Ecto neural progenitor cell (in vitro differentiated cells): ENCODE measurements around the gene SH3RF3.

Source experiments
- DNase-seq: peaks from one replicate; pipeline ENCODE4 v3.0.0-alpha.2; 2018; ENCODE audit warnings: low spot score

SH3RF3 gene

GRCh38 chr2:109418716-109419115 lies 289.7 kb downstream of the SH3RF3 start:
- DNase-seq = no peak

DNA sequence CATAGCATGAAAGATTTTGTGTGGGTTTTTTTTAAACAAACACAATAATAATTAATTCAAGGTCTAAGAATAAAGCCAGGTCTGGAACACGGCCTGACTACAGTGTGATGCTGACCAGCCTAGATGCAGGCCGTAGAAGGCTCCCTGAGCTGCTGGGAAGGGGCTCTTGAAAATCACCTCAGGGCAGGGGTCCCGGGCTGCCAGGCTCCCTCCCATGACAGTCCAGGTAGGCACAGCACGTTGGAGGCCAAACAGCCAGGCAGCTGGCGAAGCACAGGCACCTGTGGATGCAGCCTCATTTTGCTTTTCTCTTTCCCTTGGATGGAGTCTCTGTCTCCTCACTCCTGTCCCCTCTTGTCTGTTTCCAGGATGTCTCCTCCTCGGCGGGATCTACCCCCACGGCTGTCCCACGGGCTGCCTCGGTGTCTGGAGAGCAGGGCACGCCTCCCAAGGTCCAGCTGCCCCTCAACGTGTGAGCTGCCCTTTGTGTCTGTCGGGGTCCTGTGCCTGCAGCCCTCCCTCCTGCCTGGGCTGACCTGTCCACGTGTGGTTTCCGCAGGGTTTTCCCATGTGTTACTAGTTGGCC lies 290.3 kb downstream of the SH3RF3 start:
- no peak for DNase-seq

DNA sequence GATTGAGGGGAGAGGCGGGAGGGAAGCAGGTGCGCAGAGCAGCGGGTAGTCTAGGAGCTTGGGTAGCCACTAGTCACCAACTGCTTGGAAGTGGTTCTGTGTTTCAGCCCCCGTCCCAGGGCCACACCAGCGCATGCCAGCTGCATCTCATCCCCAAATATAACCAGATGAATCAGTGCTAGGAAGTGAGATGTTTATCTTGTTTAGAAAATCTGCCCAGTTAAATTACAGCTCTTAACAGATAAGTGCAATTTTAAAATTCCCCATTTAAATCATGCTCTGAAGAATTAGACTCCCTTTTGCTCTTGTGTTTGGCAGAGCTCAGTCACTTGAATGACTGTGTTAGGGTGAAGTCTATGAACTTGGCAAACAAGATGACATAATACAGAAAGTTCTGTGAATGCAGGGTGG lies 291.0 kb downstream of the SH3RF3 start:
- no peak for DNase-seq

- no peak for DNase-seq
These were observed 292.1 kb downstream of the SH3RF3 start for GRCh38 chr2:109421101-109421500.

GRCh38 chr2:109421642-109422041 lies 292.6 kb downstream of the SH3RF3 start:
- no peak for DNase-seq

GRCh38 chr2:109422071-109422757 lies 293.2 kb downstream of the SH3RF3 start:
- DNase-seq = no peak

DNA sequence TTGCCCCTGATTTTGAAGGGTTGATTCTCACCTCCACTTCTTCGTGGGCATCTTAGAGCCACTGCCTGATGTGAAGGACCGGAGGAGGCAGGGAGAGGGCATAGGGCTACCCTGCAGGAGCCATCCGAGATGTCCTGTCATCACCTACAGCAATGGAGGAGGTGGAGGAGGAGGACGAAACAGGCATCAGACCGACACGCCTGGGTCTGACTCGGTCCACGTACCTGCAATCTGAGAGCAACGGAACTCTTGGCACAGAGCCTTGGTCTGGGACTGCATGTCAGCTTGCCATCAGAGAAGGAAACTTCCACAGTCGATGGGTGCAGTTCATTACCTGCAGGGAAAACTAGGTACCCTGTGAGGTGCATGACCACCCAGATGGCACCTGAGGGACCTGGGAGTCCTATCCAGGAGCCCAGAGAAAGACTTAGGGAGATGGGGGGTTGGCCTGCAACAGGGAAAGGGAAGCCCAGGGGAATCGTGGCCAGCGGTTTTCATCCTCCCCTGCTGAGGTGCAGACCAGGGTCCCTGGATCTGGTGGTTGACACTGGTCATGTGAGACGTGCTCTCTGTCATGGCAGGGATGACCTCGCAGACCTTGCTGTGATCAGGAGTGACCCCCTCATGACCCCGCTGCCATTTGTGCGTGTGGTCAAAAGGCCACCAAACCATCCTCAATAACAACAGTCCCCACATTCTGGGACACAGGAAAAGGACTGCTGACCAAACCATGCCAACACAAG lies 293.9 kb downstream of the SH3RF3 start:
- DNase-seq = no peak

DNA sequence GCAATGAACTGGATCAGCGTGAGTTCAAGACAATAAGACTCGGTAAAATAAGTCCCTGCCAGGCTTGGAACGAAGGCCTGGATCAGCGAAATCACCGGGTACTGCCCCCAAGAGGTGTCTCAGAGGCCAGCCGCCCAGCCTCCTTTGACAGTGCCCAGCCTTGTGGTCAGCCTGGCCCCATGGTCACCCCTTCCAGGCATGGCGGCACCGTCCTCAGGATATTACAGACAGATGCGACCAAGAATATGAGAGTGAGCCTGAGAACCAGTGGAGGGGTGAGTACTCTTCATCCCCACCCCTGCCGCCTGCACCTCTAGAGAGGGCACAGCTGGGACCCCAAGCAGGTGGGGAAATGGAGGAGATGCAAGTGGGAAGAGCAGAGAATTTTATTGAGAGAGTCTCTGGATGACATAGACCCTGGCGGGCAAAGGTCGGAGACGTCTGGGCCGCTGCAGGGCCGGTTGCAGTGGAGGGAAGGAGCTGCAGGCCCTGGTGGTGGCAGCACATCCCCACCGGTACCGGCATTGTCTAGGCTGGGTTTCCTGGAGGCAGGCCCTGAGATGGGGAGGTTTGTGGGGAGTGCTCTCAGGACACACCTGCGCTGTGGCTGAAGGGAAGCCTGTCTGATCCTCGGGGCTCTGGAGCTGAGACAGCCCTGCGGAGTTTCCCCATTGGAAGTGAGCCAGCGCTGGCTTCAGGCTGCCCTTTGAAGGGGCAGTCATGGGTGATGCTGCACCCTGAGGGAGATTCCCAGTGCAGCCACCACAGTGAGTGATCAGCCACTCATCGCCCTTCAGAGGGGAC lies 294.8 kb downstream of the SH3RF3 start:
- DNase-seq = no peak

DNA sequence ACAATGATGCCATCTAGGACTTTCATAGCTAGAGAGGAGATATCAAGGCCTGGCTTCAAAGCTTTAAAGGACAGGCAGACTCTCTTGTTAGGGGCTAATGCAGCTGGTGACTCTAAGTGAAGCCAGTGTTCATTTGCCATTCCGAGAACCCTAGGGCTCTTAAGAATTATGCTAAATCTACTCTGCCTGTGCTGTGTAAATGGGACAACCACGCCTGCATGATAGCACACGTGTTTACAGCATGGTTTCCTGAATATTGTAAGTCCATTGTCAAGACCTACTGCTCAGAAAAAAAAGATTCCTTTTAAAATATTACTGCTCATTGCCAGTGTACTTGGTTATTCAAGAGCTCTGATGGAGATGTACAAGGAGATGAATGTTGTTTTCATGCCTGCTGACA lies 296.4 kb downstream of the SH3RF3 start:
- DNase-seq = no peak

DNA sequence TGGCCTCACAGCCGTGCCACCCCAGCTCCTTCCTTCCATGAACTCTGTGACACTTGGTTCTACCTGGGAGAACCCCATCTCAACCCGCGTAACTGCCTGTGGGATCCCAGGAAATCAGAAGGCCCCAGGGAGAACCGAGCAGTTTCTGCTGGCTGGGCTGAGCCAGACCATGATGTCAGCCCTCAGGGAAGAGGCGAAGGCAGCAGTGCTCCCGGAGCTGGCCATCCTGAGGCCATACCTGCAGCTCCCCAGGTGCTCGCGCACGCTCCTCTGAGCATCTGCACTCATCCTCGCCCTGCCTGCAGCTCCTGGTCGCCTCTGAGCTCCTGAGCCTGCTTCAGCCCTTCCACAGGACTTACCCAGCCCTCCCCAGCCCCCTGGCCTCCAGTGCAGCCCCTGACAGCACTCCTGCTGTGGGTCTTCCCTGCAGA lies 298.7 kb downstream of the SH3RF3 start:
- no peak for DNase-seq

DNA sequence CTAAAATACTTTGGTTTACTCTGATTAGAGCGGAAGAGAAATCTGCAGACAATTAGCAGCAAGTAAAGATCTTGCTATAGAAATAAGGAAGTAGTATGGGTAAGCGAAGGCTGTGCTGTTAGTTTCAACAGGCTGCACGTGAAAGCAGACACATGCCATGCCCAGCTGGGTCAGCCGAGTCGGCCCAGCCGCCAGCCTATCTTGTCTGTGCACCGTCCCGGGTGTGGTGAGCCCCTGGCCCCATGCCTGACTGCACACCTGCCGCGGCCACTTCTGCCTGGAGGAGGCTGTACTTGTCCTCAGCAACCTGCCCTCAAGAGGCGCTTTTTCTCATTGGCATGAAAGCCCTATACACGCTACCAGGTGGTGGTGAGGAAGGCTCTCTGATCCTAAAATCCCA lies 299.3 kb downstream of the SH3RF3 start:
- DNase-seq = no peak

- no peak for DNase-seq
These were observed 300.0 kb downstream of the SH3RF3 start for GRCh38 chr2:109428841-109429566.

- no peak for DNase-seq
These were observed 300.7 kb downstream of the SH3RF3 start for GRCh38 chr2:109429567-109430328.

GRCh38 chr2:109430329-109430636 lies 301.3 kb downstream of the SH3RF3 start:
- no peak for DNase-seq

GRCh38 chr2:109432421-109432820 lies 303.4 kb downstream of the SH3RF3 start:
- no peak for DNase-seq

DNA sequence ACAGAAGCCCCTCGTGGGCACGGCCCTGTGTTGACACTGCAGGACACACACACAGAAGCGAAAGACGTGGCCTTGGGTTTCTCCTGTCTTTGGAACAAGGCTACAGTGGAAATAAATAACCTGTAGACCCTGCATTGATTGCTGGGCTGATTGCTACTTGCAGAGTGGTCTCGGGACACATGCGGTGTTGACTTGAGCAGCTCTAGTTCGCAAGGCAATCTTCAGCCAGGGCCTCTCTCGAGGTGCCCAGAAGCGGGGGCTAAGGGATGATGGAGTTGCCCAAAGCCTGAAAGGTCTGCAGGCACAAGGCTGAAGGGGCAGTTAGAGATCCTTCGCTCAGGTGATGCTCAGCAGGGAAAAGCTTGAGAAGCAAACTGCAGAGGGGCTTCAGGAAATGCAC lies 304.5 kb downstream of the SH3RF3 start:
- no peak for DNase-seq

DNA sequence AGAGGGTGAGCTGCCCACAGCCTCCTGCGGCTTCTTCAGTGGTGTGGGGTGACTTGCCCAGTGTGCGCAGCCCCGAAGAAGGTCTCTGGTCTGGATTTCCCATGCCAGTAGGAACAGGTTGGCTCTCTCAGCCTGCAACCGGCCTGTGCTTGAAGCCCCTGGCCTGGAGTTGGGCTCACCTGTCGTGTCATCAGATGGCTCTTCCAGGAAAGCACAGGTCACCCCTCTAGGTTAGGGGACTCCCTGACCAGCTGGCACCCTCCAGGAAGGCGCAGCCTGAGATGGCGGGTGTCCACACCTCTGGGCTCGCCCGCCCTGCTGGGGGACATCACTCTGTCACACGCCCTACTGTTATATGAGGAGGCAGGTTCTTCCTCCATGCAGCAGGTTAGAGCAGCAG lies 304.9 kb downstream of the SH3RF3 start:
- no peak for DNase-seq

DNA sequence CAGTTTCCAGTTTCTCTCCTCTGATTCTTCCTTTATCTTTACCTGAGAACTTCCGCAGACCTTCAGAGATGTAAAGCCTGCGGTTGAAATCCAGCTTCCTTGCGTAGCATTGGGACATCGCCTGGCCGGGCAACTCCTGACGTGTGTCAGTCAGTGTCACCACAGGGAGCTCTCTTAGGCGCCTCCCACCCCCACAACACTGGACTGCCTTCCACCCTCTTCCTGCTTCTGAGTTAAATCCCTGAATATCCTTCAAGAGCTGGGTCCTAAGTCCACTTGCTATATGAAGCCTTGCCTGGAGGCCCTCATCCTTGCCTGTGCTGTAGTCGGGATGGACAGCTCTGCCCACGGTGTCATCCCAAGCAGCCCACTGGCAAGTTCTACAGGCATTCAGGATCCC lies 305.3 kb downstream of the SH3RF3 start:
- DNase-seq = no peak

DNA sequence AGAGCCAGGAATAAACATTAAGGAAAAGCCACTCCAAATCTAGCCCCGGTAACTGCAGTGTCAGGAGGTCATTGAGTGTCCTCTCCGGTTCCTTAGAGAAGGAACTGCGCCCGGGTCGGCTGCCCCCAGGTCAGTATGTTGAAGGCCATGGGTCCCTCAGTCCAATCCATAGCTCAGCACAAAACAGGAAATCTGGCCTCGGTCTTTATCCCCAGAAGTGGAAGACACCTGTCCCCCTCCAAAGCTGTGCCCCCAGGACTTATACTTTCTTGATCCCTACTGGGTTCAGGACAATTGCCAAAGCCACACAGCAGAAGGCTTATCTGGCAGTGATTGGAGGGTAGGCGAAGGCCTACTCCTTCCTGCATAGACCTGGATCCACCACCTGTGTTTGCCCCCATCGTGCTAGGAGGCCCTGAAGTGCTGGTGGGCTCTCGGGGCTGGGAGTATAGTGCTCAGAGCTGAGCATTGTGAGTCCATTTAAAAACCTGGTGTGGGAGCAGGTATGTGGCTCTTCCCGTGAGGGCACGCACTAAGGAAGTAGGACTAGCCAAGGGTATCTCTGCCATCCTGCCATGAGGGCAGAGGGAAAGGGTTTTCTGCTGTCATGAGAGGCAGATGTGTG lies 306.2 kb downstream of the SH3RF3 start:
- no peak for DNase-seq

DNA sequence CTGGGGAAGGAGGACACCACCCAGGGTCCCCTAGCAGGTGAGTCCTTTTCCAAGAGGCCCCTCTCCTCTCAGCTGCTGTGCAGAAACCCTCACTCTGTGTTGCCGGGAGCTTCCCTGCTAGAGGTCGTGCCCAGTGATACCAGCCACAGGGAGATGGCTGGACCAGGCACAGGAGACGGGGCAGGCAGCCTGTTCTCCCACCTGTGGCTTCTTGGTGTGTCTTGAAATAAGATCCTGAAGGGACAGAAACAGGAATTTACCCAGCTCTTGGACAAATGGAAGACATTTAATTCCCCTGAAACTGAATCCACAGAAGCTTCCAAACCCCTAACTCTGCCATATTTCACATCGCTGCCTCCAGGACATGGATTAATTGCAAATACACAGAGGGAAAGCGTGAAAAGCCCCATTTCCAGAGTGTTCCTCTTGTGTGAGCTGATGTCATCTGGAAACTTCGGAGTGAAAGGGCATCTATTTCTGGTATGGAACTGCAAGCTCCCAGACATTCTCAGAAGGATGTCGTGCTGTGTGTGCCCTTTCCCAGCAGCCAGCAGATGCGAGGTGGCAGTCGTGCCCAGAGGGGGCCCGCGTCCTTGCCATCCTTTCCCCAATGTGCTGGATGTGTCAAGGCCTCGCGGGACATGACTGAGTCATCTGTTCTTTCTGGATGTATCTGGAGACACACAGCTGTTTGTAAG lies 307.0 kb downstream of the SH3RF3 start:
- no peak for DNase-seq
